Measurements from ENCODE around the gene LTBP4.

DNA sequence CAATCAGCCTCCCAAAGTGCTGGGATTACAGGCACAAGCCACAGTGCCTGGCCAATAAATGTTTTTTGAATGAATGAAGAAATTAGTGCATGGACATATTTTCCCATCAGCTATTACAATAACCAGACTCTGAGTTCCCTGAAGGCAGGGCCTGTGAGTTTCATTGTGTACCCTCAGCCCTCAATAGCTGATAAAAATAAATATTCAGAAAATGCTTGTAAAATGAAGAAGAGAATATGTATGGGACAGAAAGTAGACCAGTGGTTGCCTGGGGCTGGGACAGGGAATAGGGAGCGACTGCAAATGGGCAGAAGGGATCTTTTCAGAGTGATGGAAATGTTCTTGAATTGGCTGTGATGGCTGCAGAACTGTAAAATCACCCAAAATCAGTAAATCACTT is 60.4 kb downstream of the LTBP4 start:
- TF ChIP-seq, protein P1, sequence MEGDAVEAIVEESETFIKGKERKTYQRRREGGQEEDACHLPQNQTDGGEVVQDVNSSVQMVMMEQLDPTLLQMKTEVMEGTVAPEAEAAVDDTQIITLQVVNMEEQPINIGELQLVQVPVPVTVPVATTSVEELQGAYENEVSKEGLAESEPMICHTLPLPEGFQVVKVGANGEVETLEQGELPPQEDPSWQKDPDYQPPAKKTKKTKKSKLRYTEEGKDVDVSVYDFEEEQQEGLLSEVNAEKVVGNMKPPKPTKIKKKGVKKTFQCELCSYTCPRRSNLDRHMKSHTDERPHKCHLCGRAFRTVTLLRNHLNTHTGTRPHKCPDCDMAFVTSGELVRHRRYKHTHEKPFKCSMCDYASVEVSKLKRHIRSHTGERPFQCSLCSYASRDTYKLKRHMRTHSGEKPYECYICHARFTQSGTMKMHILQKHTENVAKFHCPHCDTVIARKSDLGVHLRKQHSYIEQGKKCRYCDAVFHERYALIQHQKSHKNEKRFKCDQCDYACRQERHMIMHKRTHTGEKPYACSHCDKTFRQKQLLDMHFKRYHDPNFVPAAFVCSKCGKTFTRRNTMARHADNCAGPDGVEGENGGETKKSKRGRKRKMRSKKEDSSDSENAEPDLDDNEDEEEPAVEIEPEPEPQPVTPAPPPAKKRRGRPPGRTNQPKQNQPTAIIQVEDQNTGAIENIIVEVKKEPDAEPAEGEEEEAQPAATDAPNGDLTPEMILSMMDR (IDR thresholded peaks at IDR 0.05) = no peak
- TF ChIP-seq EZH2phosphoT487 (IDR thresholded peaks at IDR 0.05) = no peak
